ENCODE data around the gene CNTNAP5. TPM values are rescaled to one million over a fixed set of nuclear protein-coding genes. Genes with fewer than 3 reads are reported as not detected.

Gene CNTNAP5
- total RNA-seq, 1 experiment from 2014 or later, result not detected

DNA sequence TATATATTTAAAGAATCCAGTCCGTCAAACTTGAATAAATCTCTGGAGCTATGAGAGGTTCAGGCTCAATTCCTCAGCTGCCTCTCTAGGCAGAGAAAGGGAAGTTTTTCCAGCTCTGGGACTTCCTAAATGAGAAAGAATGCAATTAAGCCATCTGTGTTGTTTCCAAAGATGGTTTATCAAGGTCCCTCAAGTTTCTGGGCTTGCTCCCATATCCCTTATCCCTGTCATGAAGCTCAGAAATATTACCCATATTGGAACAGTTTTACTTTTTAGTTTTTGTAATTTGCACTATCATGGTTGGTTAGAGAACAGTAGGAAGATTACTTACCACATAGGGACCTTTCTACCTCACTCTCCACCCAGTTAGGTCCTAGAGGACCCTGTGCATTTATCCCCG is 1.4 kb downstream of the CNTNAP5 start:
- CTCF ChIA-PET, result no interaction called here
- H3K27me3 Mint-ChIP-seq (ENCODE audit: unreplicated experiment), result no peaks in the 10 kb centered on the region

DNA sequence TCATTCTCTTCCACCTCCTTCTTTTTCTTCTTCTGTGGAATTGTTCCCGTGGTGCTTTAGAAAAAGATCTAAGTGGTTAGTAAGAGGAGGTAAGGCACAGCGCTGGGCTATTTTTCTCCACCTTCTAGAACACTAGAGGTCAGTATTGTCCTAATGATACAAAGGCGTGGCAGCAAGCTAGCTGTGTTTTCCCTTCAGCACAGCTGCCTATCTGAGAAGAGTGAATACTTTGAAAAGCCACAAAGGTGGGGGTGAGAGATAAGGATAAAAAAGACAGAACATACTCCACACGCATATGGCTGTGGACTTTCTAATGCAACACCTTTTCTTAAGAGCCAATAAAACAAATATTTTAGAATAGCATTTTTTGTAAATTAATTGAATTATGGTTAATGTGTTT is 2.1 kb downstream of the CNTNAP5 start:
- no TSS peak for BruUV-seq (replicated peaks)
- CTCF ChIA-PET, result no interaction called here
- Mint-ChIP-seq H3K4me3 (ENCODE audit: low read depth, unreplicated experiment) (no peak overlapping the region), H3K27ac (ENCODE audit: unreplicated experiment) (no peak overlapping the region), H3K4me1 (ENCODE audit: low read depth, unreplicated experiment) (no peaks in the 10 kb centered on the region), H3K36me3 (ENCODE audit: insufficient read depth, unreplicated experiment) (no peaks in the 10 kb centered on the region), H3K27me3 (ENCODE audit: unreplicated experiment) (no peaks in the 10 kb centered on the region), H3K9me3 (ENCODE audit: low read depth, unreplicated experiment) (peaks cover 4% of the 10 kb centered on the region)
- TF ChIP-seq CTCF (IDR thresholded peaks at IDR 0.05; ENCODE audit: unreplicated experiment), result no peak
- intact Hi-C loops (cut with micrococcal nuclease; ENCODE audit: unreplicated experiment), result no loop called here
- peak; percentile 14 for DNase-seq

More for the DNA sequence above, 1.4 kb downstream of the CNTNAP5 start:
- Mint-ChIP-seq H3K4me1 (ENCODE audit: low read depth, unreplicated experiment) (no peaks in the 10 kb centered on the region), H3K4me3 (ENCODE audit: low read depth, unreplicated experiment) (no peak overlapping the region), H3K9me3 (ENCODE audit: low read depth, unreplicated experiment) (peaks cover 4% of the 10 kb centered on the region), H3K27ac (ENCODE audit: unreplicated experiment) (no peak overlapping the region), H3K36me3 (ENCODE audit: insufficient read depth, unreplicated experiment) (no peaks in the 10 kb centered on the region)
- no peak for DNase-seq
- no TSS peak for BruUV-seq (replicated peaks)
- TF ChIP-seq CTCF (IDR thresholded peaks at IDR 0.05; ENCODE audit: unreplicated experiment), result no peak
- intact Hi-C loops (cut with micrococcal nuclease; ENCODE audit: unreplicated experiment), result no loop called here

- BruUV-seq (replicated peaks), result no TSS peak
- CTCF ChIA-PET, result no interaction called here
Observed at GRCh38 chr2:124032799-124033198, 7.7 kb downstream of the CNTNAP5 start.

DNA sequence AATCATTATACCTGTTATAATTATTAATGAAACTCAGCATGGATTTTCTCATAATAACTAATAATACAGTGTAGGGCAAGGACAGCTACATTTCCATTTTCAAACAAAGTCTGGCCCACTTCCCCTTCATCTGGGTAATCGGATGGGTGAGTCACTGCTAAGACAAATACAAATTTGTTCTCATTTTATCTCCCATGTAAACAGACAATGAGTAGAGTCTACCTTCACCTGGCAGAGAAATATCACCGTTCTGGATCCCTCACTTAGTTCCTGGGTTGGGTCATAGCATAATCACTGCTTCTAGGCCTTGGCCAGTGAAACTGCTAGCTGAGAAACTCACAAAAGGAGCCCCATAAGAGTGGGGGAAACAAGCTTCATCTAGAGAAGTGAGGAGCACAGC is 9.2 kb downstream of the CNTNAP5 start:
- peaks cover 3% of the 10 kb centered on the region for H3K9me3 Mint-ChIP-seq (ENCODE audit: low read depth, unreplicated experiment)
- BruUV-seq (replicated peaks), result no TSS peak
- H3K36me3 Mint-ChIP-seq (ENCODE audit: insufficient read depth, unreplicated experiment), result no peaks in the 10 kb centered on the region
- CTCF ChIA-PET, result no interaction called here
- no peak for TF ChIP-seq CTCF (IDR thresholded peaks at IDR 0.05; ENCODE audit: unreplicated experiment)
- intact Hi-C loops (cut with micrococcal nuclease; ENCODE audit: unreplicated experiment), result no loop called here
- DNase-seq, result no peak
- H3K27me3 Mint-ChIP-seq (ENCODE audit: unreplicated experiment), result no peaks in the 10 kb centered on the region
- no peak overlapping the region for H3K27ac Mint-ChIP-seq (ENCODE audit: unreplicated experiment)
- H3K4me3 Mint-ChIP-seq (ENCODE audit: low read depth, unreplicated experiment), result no peak overlapping the region
- H3K4me1 Mint-ChIP-seq (ENCODE audit: low read depth, unreplicated experiment), result no peaks in the 10 kb centered on the region

More at GRCh38 chr2:124032799-124033198, 7.7 kb downstream of the CNTNAP5 start:
- intact Hi-C loops (cut with micrococcal nuclease; ENCODE audit: unreplicated experiment), result no loop called here
- DNase-seq, result no peak
- Mint-ChIP-seq H3K27ac (ENCODE audit: unreplicated experiment) (no peak overlapping the region), H3K4me1 (ENCODE audit: low read depth, unreplicated experiment) (no peaks in the 10 kb centered on the region), H3K9me3 (ENCODE audit: low read depth, unreplicated experiment) (peaks cover 3% of the 10 kb centered on the region), H3K36me3 (ENCODE audit: insufficient read depth, unreplicated experiment) (no peaks in the 10 kb centered on the region), H3K27me3 (ENCODE audit: unreplicated experiment) (no peaks in the 10 kb centered on the region), H3K4me3 (ENCODE audit: low read depth, unreplicated experiment) (no peak overlapping the region)
- TF ChIP-seq CTCF (IDR thresholded peaks at IDR 0.05; ENCODE audit: unreplicated experiment), result no peak
